Activated CD8-positive, alpha-beta memory T cell treated with anti-CD3 and anti-CD28 coated beads for 48 hours (primary cell): ENCODE data around the gene YWHAG.
A peak's percentile ranks its signal among the peaks of the same experiment; 100 is the strongest.
"Not testable (repeated sequence)": the region's sequence is repeated elsewhere in the genome, so short reads cannot be mapped to it uniquely, and the experiment has no call there.

Source experiments
- DNase-seq, 3 experiments: peaks; one replicate each; pipeline ENCODE4 v3.0.0-alpha.2; 2020; ENCODE audit warnings: low read depth in 2 of 3, low spot score in 2 of 3

The YWHAG gene

DNA sequence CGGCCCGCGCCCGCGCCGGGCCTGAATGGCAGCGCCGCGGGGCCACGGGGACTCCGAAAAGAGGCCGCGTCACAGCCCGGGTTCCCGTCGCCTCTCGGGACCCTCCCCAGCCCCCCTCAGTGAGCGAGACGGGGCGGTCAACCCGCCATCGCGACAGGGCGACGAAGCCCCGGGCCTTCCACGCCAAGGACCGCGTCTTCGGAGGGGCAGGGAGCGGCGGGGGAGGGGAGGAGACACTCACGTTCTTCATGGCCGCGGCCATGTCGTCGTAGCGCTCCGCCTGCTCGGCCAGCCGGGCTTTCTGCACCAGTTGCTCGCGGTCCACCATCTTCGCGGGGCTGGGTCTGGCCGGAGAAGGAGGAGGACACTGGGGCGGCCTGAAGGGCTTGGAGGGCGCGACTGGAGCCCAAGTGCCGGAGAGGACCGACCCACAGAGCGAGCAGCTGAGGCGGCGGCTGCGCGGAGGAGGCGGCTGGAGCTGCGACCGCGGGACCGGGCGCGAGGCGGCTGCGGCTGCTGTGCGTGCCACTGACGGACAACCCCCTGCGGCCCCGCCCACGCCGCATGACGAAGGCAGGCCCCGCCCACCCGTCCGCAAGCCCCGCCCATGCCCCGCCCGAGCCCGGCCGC lies at the start of gene YWHAG:
TSS of gene YWHAG (minus strand) at position 511 of the 630 bp plus-strand sequence. CDS start at position 328, 183 bp downstream.
- peak in 2 of 3 experiments; percentile 83 to 90 for DNase-seq

DNA sequence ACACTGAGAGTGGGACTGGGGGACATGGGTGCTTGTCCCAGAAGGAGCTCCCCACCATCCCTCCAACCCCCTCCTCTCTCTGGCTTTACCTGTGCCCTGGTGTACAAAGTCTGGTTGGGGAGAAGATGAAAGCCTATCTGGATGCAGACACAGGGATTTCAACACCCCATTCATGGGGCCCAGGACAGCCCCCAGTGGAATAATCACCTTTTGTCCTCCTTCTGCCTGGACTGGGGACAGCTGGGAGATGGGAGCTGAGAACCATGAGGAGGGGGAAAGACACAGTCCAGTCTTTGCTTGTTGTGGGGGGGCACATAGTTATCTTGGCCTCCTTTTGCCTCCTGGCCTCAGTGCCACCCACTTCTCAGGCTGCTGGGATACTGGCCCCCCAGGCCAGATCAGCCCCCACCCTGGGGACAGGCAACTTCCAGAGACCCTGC lies 49.4 kb upstream of the YWHAG start:
- DNase-seq: no peak

DNA sequence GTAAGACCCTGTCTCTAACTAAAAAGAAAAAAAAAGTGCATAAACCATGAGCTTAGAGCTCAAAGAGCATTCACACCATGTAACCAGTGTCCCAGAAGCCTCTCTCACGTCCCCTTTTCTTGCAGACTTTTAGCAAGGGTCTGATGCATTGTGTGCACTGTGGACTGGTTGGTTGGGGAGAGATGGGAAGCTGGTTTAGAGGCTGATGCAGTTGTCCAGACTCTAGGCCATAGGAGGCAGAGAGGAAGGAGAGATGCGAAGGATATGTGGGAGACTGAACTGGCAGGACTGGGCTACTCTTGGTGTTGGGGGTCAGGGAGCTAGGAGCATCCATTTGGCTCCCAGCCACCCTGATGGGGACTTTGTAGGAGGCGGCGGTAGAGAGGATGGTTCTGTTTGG lies 48.9 kb upstream of the YWHAG start:
- DNase-seq: no peak

DNA sequence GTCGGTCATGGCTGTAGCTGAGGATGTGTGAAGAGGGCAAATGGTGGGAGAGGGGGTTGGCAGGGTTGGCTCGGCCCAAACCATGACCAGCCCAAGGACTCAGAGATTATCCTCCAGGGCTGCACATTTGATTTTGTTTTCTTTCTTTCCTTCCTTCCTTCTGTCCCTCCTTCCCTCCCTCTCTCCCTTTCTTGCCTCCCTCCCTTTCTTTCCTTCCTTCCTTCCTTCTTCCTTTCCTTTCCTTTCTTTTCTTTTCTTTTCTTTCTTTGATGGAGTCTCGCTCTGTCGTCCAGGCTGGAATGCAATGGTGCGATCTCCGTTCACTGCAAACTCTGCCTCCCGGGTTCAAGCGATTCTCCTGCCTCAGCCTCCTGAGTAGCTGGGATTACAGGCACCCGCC lies 46.9 kb upstream of the YWHAG start:
- DNase-seq: no peak

DNA sequence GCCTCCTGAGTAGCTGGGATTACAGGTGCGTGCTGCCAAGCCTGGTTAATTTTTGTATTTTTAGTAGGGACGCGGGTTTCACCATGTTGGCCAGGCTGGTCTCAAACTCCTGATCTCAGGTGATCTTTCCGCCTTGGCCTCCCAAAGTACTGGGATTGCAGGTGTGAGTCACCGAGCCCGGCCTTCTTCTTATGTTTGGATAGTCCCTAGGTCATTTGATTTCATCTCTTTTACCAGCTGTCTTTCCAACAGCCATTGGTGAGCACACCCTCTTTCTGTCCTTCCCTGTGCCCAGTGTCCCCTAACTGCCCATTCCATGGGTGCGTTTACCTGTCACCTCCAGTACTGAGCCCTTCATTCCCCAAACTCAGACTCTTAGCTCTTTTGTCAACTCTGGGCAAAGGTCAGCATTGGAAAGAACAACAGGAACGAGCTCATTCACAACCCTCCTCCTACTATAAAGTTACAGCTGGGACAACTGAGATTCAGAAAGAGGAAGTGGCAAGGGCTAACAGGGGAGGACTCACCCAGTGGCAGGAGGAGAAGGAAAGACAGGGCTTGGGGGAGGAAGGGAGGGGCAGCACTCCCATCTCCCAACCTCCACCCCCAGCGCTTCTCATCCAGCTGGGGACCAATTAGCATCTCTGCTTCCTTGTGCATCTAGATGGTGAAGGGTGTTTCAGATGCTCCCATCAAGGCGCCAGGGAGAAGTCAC lies 45.1 kb upstream of the YWHAG start:
- DNase-seq: no peak

DNA sequence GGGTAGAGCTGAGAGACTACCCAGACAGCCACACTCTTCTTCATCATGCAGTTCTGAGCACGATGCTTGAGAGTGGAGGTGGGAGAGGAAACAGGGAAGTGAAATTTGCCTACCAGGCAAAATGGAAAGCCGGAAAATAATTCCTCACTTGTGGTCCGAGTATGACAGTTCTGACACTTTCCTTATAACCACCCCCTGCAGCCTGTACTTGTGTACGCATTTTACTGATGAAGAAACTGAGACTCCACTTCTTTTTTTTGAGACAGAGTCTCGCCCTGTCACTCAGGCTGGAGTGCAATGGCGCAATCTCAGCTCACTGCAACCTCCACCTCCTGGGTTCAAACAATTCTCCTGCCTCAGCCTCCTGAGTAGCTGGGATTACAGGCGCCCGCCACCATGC lies 44.3 kb upstream of the YWHAG start:
- not testable (repeated sequence) for DNase-seq

DNA sequence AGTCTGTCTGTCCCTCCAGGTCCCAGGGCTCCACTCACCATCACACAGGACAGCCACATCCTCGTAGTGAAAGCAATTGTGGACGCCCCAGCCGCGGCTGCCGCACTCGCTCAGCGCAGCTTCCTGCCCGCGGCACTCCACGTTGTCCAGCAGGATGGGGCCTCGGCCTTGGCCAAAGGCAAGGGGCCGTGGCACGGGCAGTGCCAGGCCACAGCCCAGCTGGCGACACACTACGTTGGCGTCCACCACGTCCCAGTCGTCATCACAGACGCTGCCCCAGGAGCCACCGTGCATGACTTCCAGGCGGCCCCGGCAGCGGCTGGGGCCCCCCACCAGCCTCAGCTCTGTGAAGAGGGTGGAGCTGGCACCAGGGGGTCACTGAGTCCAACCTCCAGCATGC lies 41.5 kb upstream of the YWHAG start:
- no peak for DNase-seq

DNA sequence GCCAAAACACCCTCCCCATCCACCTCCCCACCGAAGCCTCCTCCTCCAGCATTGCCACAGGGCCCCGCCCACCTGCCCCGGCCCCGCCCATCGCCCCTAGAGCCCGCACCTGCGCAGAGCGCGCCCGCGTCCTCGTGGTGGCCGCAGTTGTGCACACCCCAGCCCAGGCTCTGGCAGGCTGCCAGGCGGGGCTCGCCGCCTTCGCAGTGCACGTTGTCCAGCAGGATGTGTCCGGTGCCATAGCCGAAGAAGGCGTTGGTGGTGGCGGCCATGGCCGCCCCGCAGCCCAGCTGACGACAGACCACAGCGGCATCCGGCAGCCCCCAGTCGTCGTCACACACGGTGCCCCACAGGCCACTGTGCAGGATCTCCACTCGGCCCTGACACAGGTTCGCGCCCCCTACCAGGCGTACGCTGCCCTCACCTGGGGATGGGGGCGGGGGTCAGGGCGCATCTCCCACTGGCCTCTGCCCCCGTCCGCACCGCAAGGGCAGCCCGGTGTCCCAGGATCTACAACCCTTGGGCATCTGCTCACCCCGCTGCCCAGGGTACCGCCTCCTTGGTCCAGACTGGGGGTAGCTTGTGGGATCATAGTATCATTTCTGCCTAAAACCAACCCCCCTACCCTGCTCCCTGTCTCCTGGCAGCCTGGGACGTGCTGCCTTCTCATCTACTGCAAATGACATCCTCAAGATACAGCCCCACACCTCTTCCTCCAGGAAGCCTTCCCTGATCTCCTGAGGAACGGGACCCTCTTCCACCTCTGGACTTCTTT lies 38.8 kb upstream of the YWHAG start:
- DNase-seq: peak; percentile 62 to 75 (median 74)

DNA sequence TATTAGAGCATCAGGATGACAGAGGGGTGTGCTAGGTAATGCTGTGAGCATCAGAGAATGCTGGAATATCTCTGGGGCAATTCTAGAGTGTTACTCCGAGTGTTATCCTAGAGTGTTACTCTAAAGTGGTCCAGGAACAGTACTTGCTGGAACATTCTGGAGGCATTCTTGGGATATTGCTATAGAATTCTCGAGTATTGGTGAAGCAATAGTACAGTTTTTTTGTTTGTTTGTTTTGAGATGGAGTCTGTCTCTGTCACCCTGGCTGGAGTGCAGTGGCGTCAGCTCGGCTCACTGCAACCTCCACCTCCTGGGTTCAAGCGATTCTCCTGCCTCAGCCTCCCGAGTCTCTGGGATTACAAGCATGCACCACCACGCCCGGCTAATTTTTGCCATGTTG lies 38.1 kb upstream of the YWHAG start:
- DNase-seq: no peak

DNA sequence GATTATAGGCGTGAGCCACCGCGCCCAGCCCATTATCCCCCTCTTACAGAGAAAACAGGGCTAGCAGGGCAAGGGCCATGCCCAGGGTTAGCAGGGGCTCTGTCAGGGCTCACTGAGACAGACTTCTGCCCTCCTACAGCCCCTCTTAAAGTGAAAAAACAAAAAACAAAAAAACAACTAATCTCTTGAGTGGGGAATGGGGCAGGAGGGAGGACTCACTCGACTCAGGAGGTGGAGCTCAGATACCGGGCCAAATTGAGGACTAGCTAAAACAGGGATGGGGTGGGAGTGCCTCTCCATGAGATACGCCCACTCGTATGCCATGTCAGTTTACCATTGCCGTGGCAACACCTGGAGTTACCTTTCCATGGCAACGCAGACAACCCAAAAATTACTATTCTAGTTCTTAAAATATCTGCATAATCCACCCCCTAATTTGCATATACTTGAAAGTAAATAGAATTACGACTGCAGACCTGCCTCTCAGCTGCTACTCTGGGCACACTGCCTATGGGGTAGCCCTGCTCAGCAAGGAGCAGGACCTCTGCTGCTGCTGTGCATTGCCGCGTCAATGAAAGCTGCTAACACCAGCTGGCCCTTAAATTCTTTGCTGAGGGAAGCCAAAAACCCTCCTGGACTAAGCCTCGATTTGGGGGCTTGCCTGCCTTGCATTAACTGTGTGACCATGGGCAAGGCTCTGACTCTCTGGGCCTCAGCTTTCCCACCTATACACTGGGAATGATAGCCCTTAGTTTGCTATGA lies 37.4 kb upstream of the YWHAG start:
- no peak for DNase-seq

DNA sequence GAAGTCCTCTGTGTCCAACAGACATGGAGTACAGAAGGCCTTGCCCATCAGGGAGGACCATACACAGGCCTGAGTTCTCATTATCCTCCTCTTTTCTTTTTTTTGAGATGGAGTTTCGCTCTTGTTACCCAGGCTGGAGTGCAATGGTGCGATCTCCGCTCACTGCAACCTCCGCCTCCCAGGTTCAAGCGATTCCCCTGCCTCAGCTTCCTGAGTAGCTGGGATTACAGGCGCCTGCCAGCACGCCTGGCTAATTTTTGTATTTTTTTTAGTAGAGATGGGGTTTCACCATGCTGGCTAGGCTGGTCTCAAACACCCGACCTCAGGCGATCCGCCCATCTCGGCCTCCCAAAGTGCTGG lies 36.8 kb upstream of the YWHAG start:
- DNase-seq: not testable (repeated sequence)

DNA sequence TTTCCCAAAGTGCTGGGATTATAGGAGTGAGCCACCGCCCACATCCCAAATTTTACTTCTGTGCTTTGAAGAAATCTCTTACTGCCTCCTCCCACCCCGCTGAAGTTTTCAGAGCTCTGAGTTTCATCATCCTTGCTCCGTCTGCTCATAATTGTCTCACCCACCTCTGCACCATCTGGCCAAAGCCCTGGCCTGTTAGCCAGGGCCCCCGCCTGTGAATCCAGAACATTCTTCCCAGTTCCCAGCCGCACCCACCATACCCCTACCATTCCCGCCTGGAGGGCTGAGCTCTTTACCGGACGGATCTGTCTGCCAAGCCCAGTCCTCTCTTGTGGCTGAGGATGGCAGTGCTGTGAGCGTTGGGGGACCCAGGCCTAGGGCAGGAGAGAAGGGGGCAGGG lies 36.2 kb upstream of the YWHAG start:
- no peak for DNase-seq

DNA sequence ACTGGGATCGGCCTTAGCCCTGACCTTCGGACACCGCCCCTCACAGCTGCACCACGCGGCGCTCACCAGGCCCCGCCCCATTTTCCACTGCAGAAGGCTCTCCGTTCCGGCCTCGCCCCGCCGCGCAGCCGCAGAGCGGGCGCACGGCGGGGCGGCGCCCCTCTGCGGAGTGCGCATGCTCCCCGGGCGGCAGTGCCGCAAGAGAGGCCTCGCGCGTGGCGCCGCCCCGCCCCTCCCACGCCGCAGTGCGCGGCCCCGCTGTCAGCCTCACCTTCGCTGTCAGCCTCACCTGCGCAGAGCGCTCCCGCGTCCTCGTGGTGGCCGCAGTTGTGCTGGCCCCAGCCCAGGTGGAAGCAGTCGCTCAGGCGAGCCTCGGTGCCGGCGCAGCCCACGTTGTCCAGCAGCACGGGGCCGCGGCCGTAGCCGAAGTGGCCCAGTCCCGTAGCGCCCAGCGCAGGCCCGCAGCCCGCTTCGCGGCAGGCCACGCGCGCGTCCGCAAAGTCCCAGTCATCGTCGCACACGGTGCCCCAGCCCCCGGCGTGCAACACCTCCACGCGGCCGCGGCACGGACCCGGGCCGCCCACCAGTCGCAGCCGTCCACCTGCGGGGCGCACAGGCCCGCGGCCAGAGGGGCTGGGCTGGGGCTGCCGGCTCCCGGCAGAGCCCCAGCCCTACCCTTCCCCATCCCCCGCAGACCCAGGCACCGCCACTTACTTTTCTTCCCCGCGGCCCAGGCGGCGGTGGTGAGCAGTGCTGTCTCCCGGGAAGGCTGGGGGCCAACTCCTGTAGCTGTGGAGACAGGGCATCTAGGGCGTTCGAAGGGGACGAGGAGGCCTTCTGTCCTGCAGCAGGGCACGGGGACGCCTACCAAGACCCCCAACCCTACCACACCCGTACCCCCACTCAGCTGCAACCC lies 34.6 kb upstream of the YWHAG start:
- peak; percentile 74 to 88 (median 86) for DNase-seq

DNA sequence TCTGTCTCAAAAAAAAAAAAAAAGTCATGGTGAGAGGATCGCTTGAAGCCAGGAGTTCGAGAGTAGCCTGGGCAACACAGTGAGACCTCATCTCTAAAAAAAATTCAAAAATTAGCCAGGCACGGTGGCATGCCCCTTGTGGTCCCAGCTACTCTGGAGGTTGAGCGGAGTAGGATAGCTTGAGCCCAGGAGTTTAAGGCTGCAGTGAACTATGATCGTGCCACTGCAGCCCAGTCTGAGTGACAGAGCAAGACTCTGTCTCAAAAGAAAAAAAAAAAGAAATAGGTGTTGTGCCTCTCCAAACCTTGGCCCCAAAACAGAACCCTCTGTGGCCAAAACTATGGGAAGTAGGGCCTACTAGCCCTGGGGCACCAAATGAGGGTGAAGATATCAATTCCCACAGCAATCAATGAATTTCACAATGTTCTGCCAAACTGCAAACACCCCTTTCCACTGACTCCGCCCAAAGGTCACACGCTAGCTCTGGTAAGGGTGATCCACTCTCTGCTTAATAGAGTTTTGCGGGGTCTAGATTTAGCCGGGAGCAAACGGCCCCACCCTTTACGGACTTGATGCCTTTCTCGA lies 33.8 kb upstream of the YWHAG start:
- DNase-seq: no peak

DNA sequence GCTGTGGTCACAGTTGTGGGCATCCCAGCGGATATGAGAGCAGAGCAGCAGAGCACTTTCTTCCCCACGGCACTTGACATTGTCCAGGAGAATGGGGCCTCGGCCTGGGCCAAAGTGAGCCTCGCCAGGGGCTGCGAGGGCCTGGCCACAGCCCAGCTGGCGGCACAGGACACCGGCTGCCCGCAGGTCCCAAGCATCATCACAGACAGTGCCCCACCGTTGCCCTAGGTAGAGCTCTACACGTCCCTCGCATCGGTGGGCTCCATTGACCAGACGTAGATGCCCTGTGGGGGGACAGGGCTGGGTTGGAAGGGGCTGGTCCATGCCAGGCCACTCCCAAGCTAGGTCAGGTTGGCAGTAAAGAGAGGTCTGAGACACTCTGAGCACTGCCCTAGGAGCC lies 31.3 kb upstream of the YWHAG start:
- no peak for DNase-seq

DNA sequence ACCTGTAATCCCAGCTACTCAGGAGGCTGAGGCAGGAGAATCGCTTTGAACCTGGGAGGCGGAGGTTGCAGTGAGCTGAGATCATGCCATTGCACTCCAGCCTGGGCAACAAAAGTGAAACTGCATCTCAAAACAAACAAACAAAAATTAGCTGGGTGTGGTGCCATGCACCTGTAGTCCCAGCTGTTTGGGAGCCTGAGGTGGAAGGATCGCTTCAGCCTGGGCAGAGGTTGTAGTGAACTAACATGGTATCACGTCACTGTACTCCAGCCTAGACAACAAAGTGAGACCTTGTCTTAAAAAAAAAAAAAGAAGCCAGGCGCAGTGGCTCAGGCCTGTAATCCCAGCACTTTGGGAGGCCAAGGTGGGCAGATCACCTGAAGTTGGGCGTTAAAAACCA lies 29.0 kb upstream of the YWHAG start:
- not testable (repeated sequence) for DNase-seq

DNA sequence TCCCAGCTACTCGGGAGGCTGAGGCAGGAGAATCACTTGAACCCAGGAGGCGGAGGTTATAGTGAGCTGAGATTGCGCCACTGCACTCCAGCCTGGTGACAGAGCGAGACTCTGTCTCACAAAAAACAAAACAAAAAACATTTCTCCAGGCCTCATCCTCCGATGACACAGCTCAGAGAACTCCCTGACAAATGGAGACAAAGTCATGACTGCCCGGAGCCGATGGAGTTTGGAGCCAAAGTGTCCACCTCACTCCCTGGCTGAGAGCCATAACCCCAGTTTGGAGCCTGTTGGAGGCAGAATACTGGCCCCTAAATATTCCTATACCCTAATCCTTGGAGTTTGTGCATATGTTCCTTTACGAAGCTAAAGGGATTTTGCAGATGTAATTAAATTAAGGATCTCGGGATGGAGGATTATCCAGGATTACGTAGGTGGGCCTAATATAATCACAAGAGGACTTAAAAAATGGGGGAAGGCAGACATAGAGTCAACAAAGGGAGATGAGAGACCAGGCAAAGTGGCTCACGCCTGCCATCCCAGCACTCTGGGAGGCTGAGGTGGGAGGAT lies 28.0 kb upstream of the YWHAG start:
- DNase-seq: no peak

DNA sequence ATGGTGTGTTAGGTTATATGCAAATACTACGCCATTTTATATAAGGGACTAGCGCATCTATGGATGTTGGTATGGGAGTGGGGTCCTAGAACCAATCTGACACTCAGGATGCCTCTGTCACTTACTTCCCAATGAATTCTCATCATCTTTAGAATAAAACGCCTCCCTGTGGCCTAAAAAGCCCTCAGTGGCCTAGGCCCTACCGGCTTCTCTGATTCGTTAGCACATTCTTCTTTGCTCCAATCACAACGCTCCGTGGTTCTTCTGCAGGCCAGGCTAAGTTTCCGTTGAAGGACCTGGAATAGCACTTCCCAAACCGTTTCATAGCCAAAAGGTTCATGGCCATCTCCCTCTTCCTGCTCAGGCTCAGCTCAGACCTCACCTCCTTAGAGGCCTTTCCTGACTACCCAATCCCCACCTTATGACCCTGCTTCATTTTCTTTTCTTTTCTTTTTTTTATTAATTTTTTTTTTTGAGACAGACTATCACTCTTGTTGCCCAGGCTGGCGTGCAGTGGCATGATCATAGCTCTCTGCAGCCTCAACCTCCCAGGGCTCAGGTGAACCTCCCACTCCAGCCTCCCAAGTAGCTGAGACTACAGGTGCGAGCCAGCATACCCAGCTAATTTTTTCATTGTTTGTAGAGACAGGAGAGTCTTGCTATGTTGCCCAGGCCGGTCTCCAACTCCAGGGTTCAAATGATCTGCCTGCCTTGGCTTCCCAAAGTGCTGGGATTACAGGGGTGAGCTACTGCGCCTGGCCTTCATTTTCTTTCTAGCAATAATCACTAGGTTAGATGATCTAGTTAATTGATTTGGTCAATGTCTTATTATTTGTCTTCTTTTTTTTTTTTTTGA lies 24.5 kb upstream of the YWHAG start:
- no peak for DNase-seq

DNA sequence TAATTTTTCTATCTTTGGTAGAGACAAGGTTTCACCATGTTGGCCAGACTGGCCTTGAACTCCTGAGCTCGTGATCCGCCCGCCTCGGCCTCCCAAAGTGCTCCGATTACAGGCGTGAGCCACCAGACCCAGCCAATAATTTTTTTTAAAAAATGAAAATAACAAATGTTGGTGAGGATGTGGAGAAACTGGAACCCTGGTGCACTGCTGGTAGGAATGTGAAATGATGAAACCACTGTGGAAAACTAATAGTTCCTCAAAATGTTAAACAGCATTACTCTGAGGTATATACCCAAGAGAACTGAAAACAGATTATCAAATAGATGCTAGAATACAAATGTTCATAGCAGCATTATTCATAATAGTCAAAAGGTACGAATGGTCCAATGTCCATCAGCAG lies 23.0 kb upstream of the YWHAG start:
- no peak for DNase-seq
